KOPT-K1 (cell line): Measurements from ENCODE around the gene CALHM1.

Source experiments
- H3K27ac ChIP-seq: fragments of 200-600 bp; sonication (generic); 2 replicates; pipeline ENCODE4 v1.5.1; 2016; ENCODE audit warnings: antibody characterized with exemption, mild to moderate bottlenecking, low read depth, low read length; ENCODE audit not compliant: poor library complexity, severe bottlenecking
- H3K36me3 ChIP-seq: fragments of 200-600 bp; sonication (generic); 2 replicates; pipeline ENCODE4 v1.5.1; 2017; ENCODE audit warnings: antibody characterized with exemption, mild to moderate bottlenecking, low read length, moderate library complexity; ENCODE audit not compliant: insufficient read depth
- H3K9me3 ChIP-seq: fragments of 200-600 bp; sonication (generic); 2 replicates; pipeline ENCODE4 v1.5.1; 2017; ENCODE audit warnings: antibody characterized with exemption, low read length, mild to moderate bottlenecking; ENCODE audit not compliant: insufficient read depth, poor library complexity, severe bottlenecking

Gene CALHM1

GRCh38 chr10:103470761-103471653 lies 12.3 kb upstream of the CALHM1 start:
- Histone ChIP-seq H3K9me3 (no peaks in the 10 kb centered on the region), H3K27ac (peak overlapping the region; percentile 74), H3K36me3 (no peaks in the 10 kb centered on the region)

- H3K36me3 ChIP-seq: no peaks in the 10 kb centered on the region
- no peak overlapping the region for H3K27ac ChIP-seq
- no peaks in the 10 kb centered on the region for H3K9me3 ChIP-seq
These were observed 10.5 kb upstream of the CALHM1 start for GRCh38 chr10:103469201-103469600.

GRCh38 chr10:103467406-103467805 lies 8.7 kb upstream of the CALHM1 start:
- H3K9me3 ChIP-seq: no peaks in the 10 kb centered on the region
- no peaks in the 10 kb centered on the region for H3K36me3 ChIP-seq
- H3K27ac ChIP-seq: no peak overlapping the region

DNA sequence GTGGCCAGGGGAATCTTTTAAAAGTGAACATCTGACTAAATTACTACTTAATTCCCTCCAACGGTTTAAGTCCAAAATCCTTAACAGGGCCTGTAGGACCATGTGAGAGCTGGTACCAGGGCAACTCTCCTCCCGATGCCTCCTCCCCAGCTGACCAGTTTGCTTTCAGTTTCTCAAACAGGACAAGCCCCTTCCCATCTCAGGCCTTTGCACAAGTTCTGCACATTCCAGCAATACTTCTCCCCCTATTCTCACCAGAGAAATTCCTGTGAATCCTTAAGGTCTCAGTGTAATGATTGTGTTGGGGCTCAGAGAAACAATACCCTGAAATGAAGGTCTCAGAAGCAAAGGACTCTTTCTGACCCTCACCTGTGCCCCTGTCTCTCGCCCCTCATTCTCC lies 8.0 kb upstream of the CALHM1 start:
- Histone ChIP-seq H3K27ac (no peak overlapping the region), H3K36me3 (no peaks in the 10 kb centered on the region), H3K9me3 (no peaks in the 10 kb centered on the region)

- Histone ChIP-seq H3K27ac (no peak overlapping the region), H3K36me3 (no peaks in the 10 kb centered on the region), H3K9me3 (no peaks in the 10 kb centered on the region)
These were observed 6.9 kb upstream of the CALHM1 start for GRCh38 chr10:103465411-103466179.

DNA sequence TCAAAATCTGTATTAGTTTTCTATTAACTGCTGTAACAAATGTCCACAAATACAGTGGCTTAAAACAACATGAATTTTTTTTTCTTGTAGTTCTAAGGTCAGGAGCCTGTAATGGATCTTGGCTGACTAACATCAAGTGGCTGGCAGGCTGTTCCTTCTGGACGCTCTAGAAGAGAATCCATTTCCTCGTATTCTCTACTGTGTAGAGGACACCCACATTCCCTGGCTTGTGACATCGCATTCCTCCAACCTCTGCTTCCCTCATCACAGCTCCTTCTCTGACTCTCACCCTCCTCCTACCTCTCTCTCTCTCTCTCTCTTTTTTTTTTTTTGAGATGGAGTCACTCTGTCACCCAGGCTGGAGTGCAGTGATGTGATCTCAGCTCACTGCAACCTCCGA lies 4.8 kb upstream of the CALHM1 start:
- Histone ChIP-seq H3K9me3 (no peaks in the 10 kb centered on the region), H3K36me3 (no peaks in the 10 kb centered on the region), H3K27ac (no peak overlapping the region)

- peak overlapping the region; percentile 41 for H3K27ac ChIP-seq
- no peaks in the 10 kb centered on the region for H3K36me3 ChIP-seq
- H3K9me3 ChIP-seq: no peaks in the 10 kb centered on the region
These were observed 915 bp upstream of the CALHM1 start for GRCh38 chr10:103459615-103460014.

GRCh38 chr10:103457896-103458583 lies 660 bp downstream of the CALHM1 start:
- Histone ChIP-seq H3K27ac (peak overlapping the region; percentile 37), H3K9me3 (no peaks in the 10 kb centered on the region), H3K36me3 (no peaks in the 10 kb centered on the region)

GRCh38 chr10:103457176-103457712 lies 1.5 kb downstream of the CALHM1 start:
- H3K9me3 ChIP-seq: no peaks in the 10 kb centered on the region
- H3K27ac ChIP-seq: peak overlapping the region; percentile 1

DNA sequence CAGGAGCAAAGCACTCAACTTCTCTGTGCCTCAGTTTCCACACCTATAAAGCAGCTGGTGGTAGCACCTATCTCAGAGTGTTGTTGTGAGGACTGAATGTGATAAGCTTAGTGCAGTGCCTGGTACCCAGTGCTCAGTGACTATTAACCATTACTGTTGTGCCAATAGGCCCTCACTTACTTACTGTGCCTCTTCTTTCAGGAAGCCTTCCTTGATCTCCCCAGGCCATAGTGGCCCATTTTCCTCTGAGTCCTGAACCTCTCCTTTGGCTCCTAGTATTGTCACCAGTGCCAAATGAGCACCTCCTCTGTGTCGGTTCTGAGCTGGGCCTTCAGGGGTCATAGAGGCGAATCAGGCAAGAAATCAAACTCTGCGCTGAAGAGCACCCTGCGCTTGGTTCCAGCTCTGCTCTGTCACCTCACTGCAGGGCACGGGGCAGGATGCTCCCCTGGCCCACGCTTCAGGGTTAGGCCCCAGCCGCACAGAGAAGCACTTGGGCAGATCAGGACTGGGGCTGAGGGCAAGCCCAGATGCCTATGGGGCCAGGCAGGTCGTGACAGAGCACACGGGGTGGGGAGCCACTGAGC lies 2.5 kb downstream of the CALHM1 start:
- no peaks in the 10 kb centered on the region for H3K36me3 ChIP-seq
- no peak overlapping the region for H3K27ac ChIP-seq
- H3K9me3 ChIP-seq: no peaks in the 10 kb centered on the region

More at GRCh38 chr10:103457176-103457712, 1.5 kb downstream of the CALHM1 start:
- H3K36me3 ChIP-seq: no peaks in the 10 kb centered on the region

DNA sequence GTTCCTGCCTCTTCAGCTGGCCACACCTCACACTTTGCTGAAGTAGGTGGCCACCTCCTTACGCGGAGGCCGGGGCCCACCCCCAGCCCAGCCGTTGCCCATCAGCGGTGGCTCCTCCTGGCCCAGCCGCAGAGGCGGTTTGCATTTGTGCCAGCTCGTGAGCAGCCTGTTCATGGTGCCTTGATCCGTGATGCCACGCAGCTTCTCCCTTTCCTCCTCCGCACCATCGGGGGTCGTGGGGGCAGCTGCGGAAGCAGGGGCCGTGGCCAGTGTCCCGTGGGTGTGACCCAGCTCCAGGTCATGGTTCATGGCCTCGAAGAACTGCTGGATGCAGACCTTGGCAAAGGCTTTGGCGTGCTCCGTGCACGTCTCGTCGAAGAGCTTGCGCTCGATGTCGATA lies 3.5 kb downstream of the CALHM1 start:
- peaks cover 2% of the 10 kb centered on the region; the same call in 1 of the 2 replicates for H3K36me3 ChIP-seq
- no peaks in the 10 kb centered on the region for H3K9me3 ChIP-seq
- H3K27ac ChIP-seq: no peak overlapping the region

- Histone ChIP-seq H3K27ac (no peak overlapping the region), H3K9me3 (no peaks in the 10 kb centered on the region), H3K36me3 (peaks cover 14% of the 10 kb centered on the region)
These were observed 4.7 kb downstream of the CALHM1 start for GRCh38 chr10:103454026-103454425.

- peaks cover 27% of the 10 kb centered on the region for H3K36me3 ChIP-seq
- peak overlapping the region; percentile 73 for H3K27ac ChIP-seq
- no peaks in the 10 kb centered on the region for H3K9me3 ChIP-seq
These were observed 6.0 kb downstream of the CALHM1 start for GRCh38 chr10:103452506-103453230.
